T-helper 1 cell treated with Interleukin-12 subunit alpha and Interleukin-12 subunit beta and Interleukin-4 antibody, amounts not matched to agents 30 μg/mL and 1 μg/mL, for 36 hours (primary cell): ENCODE results near the gene EEF1G.
"Not testable (repeated sequence)": the region's sequence is repeated elsewhere in the genome, so short reads cannot be mapped to it uniquely, and the experiment has no call there.

Source experiments
- H3K27ac Mint-ChIP-seq: one replicate; pipeline ENCODE4 v1.8.0; 2021; ENCODE audit warnings: mild to moderate bottlenecking, mixed read lengths
- H3K27me3 Mint-ChIP-seq: one replicate; pipeline ENCODE4 v1.8.0; 2021; ENCODE audit warnings: low read depth, mixed read lengths
- H3K36me3 Mint-ChIP-seq: one replicate; pipeline ENCODE4 v1.8.0; 2021; ENCODE audit warnings: low read depth, mixed read lengths
- H3K4me1 Mint-ChIP-seq: one replicate; pipeline ENCODE4 v1.8.0; 2021; ENCODE audit warnings: low read depth, mixed read lengths
- H3K4me3 Mint-ChIP-seq: one replicate; pipeline ENCODE4 v1.8.0; 2021; ENCODE audit warnings: mild to moderate bottlenecking, moderate library complexity, mixed read lengths
- H3K9me3 Mint-ChIP-seq: one replicate; pipeline ENCODE4 v1.8.0; 2021; ENCODE audit warnings: mixed read lengths

Gene EEF1G

DNA sequence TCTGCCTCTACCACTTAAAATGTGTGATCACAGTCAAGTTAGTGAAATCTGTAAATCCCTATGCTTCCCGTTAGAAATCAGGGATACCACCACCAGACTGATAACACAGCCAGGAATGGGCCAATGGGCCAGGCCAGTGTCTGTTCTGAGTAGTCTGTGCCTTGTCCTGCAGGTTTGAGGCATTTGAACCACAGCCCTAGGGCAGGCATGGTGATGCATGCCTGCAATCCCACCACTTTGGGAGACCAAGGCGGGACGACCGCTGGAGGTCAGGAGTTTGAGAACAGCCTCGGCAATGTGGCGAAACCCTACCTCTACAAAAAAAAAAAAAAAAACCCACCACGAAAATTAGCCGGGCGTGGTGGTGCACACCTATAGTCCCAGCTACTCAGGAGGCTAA, 15.0 kb downstream of the EEF1G start:
- Mint-ChIP-seq H3K4me1 (peaks cover 66% of the 10 kb centered on the region), H3K27ac (peak overlapping the region; percentile 49), H3K36me3 (peaks cover 41% of the 10 kb centered on the region), H3K4me3 (no peak overlapping the region), H3K27me3 (no peaks in the 10 kb centered on the region), H3K9me3 (no peaks in the 10 kb centered on the region)

DNA sequence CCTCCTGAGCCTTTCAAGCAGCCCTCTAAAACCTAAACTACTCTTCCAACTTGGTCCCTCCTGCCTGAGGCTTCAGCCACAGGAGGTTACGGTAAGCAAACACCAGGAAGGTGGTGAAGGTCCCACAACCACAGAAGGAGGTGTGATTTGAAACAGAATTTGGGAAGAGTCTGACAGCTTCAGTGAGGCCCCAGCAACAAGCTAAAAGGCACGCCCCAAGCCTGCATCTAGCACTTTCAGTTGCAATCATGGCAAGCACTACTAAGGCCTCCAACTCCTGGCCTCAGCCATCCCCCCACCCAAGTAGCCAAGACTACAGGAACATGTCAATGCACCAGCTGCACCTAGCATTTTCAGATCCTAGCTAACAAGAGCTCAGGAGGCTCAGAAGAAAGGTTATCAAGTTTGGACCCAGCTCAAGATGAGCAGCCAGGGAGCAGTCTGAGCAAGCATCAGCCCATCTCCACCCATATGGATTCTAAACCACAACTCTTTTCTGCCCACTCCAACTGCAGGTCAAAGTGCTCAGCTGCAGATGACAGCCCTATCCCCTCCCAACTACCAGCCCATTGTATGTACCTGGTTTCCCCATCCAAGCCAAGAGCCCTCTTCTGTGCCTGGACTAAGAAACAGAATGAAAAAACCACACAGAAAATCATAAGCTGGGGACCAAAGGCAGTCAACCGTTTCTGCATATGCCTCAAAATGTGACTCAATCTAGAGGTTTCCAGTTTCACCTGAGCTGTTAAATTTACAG, 16.6 kb downstream of the EEF1G start:
- H3K4me1 Mint-ChIP-seq = peaks cover 77% of the 10 kb centered on the region
- no peaks in the 10 kb centered on the region for H3K9me3 Mint-ChIP-seq
- peak overlapping the region; percentile 99 for H3K27ac Mint-ChIP-seq
- H3K4me3 Mint-ChIP-seq = peak overlapping the region; percentile 83
- H3K36me3 Mint-ChIP-seq = peaks cover 32% of the 10 kb centered on the region
- H3K27me3 Mint-ChIP-seq = no peaks in the 10 kb centered on the region

DNA sequence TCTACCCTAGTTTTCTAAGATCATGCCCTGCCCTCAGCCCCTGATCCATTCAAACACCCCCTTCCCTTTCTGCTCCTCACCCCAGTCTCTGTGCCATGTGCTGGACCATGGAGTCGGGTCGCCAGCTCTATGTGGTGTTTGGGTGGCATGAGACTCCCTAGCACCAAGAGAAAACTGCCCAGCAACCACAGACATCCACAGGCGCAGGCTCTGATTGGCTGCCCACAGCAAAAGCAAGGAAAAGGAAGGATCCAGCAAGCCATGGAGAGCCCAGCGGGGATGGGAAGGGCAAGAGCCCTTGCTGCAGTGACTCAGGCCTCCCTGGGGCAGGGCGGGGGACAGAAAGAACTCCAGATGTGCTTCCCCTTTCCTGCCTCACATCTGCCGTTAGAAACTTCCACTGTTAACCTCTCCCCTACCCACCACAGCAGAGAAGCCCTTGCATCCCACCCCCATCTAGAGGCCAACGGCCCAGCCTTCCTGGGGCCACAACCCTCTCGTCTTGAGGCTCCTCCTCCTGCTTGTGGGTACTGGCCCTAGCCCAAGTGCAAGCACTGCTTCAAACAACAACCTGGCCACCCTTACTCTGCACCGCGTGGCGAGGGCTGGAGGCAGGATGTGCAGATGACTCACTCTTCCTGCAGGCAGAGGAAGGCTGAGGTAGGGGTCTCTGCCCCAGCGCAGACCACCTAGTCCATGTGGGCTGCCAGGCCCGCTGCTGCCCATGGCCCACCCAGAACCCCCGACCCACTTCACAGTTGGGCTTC, 17.4 kb downstream of the EEF1G start:
- H3K36me3 Mint-ChIP-seq = peaks cover 27% of the 10 kb centered on the region
- peak overlapping the region; percentile 99 for H3K27ac Mint-ChIP-seq

DNA sequence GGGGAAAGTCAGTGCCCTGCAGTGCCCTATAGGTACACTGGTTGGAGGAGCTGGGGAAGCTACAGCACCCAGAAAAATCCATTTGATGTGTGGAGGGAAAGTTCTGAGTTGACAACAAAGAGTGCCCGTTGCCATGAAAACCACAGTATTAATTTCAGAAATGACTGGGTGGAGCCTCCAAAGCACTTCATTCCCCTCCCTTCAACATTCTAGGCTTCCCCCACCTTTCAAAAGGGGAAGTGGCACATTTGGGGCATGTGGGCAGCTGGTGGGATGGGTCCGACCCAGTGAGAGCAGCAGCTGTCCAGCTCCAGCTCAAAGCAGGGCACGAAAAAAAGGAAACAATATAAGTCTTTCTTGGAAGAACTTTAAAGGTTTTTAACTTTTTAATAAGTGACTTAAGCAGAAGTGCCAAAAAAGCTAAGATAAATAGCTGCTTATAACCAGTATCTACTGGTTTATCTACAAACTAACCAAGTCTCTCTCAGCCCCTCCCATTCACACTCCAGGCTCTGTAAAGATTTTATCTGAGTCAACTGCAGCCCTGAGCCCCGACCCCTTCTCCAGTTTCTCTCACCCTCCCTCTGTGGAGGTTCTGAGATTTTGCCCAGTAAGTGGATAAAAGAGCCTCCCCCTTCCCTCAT, 18.1 kb downstream of the EEF1G start:
- H3K4me1 Mint-ChIP-seq = peaks cover 82% of the 10 kb centered on the region
- peak overlapping the region; percentile 83 for H3K4me3 Mint-ChIP-seq
- H3K27ac Mint-ChIP-seq = peak overlapping the region; percentile 99
- no peaks in the 10 kb centered on the region for H3K27me3 Mint-ChIP-seq
- H3K9me3 Mint-ChIP-seq = no peaks in the 10 kb centered on the region
- peaks cover 23% of the 10 kb centered on the region for H3K36me3 Mint-ChIP-seq

More for the DNA sequence above, 17.4 kb downstream of the EEF1G start:
- peak overlapping the region; percentile 83 for H3K4me3 Mint-ChIP-seq
- H3K27me3 Mint-ChIP-seq = no peaks in the 10 kb centered on the region
- H3K4me1 Mint-ChIP-seq = peaks cover 81% of the 10 kb centered on the region
- no peaks in the 10 kb centered on the region for H3K9me3 Mint-ChIP-seq

DNA sequence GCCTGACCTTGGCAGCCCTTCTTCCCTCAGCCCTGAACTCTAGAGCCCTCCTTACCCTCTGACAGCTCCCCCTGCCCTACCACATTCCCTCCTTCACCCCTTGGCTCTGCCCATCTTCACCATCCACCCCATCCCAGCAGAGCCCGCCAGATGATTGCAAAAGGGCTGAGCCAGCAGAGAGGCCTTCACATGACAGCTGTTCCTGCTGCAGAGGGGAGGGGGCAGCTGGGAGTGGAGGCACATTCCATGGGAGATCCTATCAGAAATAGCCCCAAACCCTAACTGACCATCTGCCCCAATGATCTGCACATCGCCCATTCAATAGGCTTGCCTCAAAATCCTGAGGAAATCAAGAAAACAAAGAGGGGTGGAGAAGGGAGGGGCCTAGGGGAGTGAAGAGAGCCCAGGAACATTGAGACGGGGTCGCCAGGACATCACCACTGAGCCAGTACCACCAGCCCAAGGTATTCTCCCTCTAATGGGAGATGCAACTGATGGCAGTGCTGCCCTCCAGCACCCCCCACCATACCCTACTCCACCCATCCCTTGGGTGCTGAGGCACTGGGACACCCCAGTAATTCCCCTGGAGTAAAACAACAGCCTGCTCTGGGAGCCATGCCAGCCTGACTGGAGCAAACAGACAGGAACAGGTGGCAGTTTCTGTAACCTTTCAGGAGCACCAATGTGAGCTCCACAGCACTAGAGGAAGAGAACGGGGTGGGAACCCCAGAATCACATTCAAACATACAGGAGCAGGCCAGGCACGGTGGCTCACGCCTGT, 19.1 kb downstream of the EEF1G start:
- Mint-ChIP-seq H3K4me3 (peak overlapping the region; percentile 50), H3K27ac (peak overlapping the region; percentile 99)

DNA sequence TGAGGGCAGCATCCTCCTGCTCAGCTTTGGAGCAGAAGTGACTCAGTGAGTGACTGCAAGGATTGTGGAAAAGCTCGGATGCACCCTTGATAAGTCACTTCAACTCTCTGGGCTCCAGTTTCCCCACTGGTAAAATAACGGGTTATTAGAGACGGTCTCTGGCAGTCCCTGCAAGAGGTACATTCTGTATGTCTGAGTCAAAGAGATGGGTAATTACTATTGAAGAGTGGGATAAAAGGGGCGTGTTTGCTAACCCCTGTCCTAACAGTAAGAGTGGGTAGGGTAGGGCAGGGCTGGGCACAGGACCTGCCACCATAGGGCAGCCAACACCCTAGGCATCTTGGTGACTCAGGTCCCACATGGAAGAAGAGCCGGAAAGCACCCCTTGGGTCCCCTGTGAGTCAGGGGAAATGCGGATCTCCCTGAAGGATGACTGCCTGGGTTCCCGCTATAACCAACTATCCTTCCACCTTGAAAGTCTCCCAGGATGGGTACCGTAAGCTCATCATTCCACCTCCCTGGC, 19.8 kb downstream of the EEF1G start:
- Mint-ChIP-seq H3K36me3 (peaks cover 7% of the 10 kb centered on the region), H3K27me3 (peaks cover 9% of the 10 kb centered on the region), H3K4me1 (peaks cover 69% of the 10 kb centered on the region), H3K9me3 (no peaks in the 10 kb centered on the region), H3K27ac (peak overlapping the region; percentile 99), H3K4me3 (peak overlapping the region; percentile 50)

More for the DNA sequence above, 19.1 kb downstream of the EEF1G start:
- Mint-ChIP-seq H3K36me3 (peaks cover 13% of the 10 kb centered on the region), H3K4me1 (peaks cover 76% of the 10 kb centered on the region), H3K9me3 (no peaks in the 10 kb centered on the region), H3K27me3 (peaks cover 9% of the 10 kb centered on the region)

DNA sequence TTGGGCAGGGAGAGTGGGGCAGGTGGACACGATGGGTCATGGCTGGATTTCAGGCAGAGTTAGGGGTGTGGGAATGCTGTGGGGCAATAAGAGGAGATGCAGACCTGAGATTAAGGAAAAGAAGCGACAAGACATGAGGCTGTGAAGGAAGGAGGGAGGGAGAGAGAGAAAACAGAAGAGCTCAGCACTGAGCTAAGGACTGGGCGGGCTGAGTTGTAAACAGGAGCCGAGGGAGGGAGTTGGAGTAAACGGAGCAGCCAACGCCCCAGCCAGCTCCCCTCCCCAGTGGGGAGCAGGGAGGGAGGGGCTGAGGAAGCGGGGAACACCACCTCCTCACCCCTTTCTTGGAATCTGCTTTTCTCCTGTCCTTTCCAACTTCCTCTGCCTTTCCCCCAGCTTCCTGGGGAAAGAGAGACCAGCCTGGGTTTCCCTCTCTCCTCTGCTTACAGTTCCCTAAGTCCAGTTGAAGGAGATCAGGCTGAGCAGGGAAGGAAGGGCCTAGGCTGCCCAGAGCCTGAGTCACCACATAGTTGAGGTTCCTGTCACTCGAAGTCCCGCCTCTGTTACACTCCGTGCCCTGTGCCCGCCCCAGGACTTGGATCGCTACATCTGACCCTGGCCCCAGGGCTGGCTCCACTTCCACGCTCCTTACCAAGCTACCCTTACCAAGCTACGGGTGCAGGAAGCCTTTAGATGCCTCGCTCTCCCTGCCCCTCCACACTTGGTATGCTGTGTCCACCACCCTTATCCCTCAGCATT, 20.4 kb downstream of the EEF1G start:
- peaks cover 69% of the 10 kb centered on the region for H3K4me1 Mint-ChIP-seq
- H3K36me3 Mint-ChIP-seq = peaks cover 3% of the 10 kb centered on the region
- peaks cover 12% of the 10 kb centered on the region for H3K27me3 Mint-ChIP-seq
- H3K27ac Mint-ChIP-seq = peak overlapping the region; percentile 96
- H3K4me3 Mint-ChIP-seq = peak overlapping the region; percentile 70
- no peaks in the 10 kb centered on the region for H3K9me3 Mint-ChIP-seq

DNA sequence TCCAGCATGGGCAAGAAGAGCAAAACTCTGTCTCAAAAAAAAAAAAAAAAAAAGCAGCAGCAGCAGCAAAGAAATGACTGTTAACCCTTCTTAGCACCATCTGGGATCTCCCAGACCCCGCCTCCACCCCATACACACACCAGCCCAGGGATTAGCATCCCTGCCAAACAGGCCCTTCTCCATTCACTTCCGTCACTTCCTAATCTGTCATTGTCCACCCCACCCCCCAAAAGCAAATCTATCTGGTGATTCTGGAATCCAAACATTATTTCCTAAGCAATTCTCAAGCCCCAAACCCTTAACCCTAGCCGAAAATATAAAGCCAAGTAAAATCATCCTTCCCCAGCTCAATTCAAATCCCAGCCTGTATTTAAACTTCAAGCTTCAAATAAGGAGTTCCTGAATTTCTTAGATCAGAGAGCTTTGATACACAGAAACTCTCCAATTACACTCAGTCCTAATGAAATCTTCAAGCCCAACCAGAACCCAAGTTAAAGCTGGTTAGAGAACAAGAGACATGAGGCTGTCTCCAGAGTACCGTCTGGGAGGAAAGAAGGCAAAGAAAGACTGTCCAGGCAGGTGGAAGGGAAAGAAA, 21.1 kb downstream of the EEF1G start:
- Mint-ChIP-seq H3K27me3 (peaks cover 17% of the 10 kb centered on the region), H3K27ac (peak overlapping the region; percentile 96), H3K9me3 (no peaks in the 10 kb centered on the region), H3K36me3 (peaks cover 1% of the 10 kb centered on the region), H3K4me1 (peaks cover 75% of the 10 kb centered on the region), H3K4me3 (peak overlapping the region; percentile 70)

DNA sequence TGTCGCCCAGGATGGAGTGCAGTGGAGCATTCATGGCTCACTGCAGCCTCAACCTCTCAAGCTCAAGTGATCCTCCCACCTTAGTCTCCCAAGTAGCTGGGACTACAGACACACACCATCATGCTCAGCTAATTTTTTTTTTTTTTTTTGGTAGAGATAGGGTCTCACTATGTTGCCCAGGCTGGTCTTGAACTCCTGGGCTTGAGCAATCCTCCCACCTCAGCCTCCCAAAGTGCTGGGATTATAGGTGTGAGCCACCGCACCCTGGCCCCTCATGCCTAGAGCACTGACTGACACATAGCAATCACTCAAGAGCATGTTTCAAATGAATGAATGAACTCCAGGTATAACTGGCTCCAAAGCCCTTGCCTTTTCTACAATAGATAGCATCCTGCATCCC, 23.2 kb downstream of the EEF1G start:
- peaks cover 17% of the 10 kb centered on the region for H3K27me3 Mint-ChIP-seq
- H3K27ac Mint-ChIP-seq = peak overlapping the region; percentile 96
- H3K4me1 Mint-ChIP-seq = peaks cover 58% of the 10 kb centered on the region
- H3K36me3 Mint-ChIP-seq, H3K4me3 Mint-ChIP-seq, H3K9me3 Mint-ChIP-seq: not testable (repeated sequence)

DNA sequence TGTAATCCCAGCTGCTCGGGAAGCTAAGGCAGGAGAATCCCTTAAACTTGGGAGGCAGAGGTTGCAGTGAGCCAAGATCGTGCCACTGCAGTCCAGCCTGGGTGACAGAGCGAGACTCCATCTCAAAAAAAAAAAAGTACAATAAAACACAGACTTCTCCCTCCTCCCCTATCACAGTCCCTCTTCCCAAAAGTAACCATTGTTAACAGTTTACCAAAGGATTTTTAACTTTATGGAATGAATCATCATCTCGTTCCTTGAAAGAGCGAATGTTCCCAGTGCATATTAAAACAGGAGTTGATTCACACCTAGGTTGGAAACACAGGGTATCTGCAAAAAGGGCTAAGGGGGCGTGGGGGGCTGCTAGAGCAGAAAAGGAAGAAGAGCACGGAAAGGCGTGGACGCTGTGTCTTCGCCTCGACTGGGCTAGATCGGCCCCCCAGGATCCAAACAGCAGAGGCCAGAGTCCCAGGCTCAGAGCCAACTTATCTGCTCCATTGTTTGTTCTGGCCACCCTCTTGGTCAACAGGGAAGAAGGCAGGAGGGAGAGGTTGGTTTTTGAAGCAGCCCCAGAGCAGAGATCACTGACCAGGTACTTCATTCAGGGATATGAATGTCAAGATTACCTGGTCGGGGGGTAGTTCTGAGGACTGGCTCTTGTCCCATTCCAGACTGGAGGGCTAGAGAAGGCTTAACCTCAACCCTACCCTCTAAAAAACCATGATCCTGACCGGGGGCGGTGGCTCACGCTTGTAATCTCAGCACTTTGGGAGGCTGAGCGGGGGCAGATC, 25.0 kb downstream of the EEF1G start:
- Mint-ChIP-seq H3K4me3 (peak overlapping the region; percentile 37), H3K27ac (peak overlapping the region; percentile 41), H3K9me3 (no peaks in the 10 kb centered on the region), H3K36me3 (peaks cover 11% of the 10 kb centered on the region), H3K4me1 (peaks cover 50% of the 10 kb centered on the region), H3K27me3 (peaks cover 17% of the 10 kb centered on the region)

DNA sequence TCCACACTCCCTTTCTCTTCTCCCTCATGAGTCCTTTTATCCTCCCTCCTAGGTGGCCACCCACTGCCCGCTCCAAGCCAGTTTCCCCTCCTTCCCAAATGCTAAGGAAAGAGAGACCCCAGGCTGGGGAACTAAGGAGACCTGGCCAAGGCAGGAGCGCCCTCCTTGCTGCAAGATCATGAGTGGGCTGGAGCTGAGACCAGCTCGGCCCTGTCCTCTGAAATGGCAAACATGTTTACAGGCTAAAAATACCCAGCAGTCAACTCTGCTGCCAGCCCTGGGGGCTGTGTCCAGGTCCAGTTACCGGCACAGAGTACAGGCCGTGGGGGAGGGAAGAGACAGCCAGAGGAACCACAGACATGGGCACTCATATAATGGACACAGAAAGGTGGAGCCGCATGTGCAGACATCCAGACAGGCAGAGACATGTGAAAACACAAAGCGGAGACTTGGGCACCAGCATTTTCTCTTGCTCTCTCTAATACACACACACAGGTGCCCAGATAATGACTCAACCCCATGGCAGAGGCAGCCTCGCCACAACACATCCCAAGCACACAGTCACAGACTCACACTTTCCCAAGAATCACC, 25.9 kb downstream of the EEF1G start:
- H3K27ac Mint-ChIP-seq = peak overlapping the region; percentile 76

DNA sequence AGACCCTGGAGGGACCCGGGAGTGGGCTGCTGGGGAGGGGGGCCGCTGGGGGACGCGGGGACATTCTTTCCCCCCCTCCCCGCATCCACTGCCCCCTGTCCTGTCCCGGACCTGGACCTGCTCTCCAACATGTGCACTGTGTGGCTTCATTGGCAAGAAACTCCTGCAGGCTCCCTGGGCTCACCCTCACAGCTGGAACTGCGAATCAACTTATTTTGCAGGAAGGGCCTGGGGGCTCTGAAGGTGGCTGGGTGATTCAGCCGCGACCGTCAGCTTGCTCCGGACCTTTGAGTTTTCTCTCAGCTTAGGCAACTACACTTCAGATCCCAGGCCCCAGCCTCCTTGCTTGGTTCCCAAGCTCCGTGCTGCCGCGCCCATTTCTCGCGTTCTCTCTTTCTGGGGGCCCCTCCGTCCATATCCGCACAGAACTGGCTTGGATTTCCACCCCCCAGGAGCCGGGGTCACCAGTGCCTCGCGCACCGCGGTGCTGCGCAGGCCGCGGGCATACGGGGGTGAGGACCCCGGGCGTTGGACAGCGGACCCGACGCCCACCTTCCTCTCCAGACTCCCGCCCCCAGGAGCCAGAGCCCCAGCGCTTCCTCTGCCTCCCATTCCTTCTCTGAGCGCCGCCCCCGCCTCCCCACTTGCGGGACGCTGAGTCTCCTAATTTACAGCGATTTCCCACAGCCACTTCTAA, 26.6 kb downstream of the EEF1G start:
- Mint-ChIP-seq H3K4me1 (peaks cover 50% of the 10 kb centered on the region), H3K27me3 (peaks cover 17% of the 10 kb centered on the region), H3K36me3 (peaks cover 13% of the 10 kb centered on the region), H3K4me3 (peak overlapping the region; percentile 71), H3K9me3 (no peaks in the 10 kb centered on the region), H3K27ac (peak overlapping the region; percentile 76)

More for the DNA sequence above, 25.9 kb downstream of the EEF1G start:
- Mint-ChIP-seq H3K36me3 (peaks cover 13% of the 10 kb centered on the region), H3K27me3 (peaks cover 17% of the 10 kb centered on the region), H3K4me3 (peak overlapping the region; percentile 71), H3K4me1 (peaks cover 50% of the 10 kb centered on the region), H3K9me3 (no peaks in the 10 kb centered on the region)
